HG03469 (cell line): ENCODE data around the gene TEX48.

ENCODE experiments used
- ATAC-seq: cut with Tn5 transposase; IDR thresholded peaks from one replicate; pipeline ENCODE4 v1.9.1; 2021; ENCODE audit warnings: mild to moderate bottlenecking, moderate library complexity, moderate number of reproducible peaks; ENCODE audit not compliant: unreplicated experiment

TEX48 gene, protein sequence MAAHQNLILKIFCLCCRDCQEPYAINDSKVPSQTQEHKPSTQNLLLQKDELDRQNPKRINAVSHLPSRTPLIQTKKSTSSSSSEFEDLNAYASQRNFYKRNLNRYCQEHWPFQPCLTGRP

DNA sequence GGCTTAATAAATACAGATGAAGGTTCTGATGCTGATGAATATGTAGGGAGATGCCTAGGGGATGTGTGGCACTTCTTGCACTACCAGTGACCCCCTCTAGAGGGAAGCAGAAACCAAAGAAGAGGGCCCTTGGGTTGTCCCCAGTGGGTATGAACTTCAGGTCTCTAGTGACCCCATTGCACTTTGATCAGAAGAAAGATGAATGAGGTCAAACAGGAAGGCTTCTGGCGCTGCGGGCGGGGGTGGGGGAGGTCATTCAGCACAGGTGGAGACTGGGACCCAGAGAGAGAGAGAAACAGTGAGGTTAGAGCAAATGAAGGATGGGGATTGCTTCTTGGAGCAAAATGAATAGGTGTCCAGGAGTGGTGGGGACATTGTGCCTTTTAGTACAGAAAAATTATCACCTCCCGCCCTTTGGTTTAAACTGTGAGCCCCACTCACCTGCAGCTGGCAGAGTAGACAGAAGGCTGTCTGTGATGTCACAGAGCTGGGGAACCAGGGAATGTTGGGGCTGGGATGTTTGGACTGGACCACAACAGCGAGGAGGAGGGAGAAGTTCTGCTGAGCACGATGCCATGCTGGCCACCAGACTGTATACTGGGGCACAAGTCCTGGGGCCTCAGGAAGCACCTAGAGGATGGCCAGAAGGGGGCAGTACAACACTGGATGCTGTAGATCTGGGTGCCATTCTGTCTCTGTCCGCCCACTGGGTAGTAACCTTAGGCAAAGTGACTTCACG, at the start of gene TEX48:
TEX48 (minus strand) TSS at position 599 of the 739 bp plus-strand sequence. CDS start 10,469 bp downstream, outside the sequence.
- no peak for ATAC-seq

DNA sequence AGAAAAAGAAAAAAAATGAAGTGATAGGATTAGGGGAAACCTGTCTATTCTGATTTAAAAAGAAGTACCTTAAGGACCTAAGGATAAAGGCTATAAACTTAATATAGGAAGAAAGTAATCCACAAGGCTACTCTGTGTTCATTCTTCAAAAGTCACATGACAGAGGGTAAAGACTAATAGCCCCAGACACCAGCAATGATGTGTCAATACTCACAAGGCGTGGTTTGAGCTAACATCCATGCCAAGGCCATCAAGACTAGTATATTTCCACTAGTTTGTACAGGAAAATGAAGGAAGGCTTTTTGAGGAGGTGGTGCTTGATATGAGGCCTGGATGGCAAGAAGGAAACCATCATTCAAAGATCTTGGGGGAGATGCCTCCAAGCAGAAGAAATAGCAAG, 49.7 kb upstream of the TEX48 start:
- ATAC-seq = no peak

DNA sequence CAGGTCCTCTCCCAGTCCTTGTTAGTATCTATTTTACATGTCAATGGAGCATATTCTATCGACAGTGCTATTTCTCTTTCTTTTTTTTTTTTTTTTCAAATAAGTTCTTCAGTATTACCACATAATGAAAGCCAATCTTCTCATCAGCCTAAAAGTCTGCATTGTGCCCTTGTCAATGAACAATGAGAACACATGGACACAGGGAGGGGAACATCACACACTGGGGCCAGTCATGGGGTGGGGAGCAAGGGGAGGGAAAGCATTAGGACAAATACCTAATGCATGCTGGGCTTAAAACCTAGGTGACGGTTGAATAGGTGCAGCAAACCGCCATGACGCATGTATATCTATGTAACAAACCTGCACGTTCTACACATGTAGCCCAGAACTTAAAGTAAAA, 47.7 kb upstream of the TEX48 start:
- no peak for ATAC-seq

DNA sequence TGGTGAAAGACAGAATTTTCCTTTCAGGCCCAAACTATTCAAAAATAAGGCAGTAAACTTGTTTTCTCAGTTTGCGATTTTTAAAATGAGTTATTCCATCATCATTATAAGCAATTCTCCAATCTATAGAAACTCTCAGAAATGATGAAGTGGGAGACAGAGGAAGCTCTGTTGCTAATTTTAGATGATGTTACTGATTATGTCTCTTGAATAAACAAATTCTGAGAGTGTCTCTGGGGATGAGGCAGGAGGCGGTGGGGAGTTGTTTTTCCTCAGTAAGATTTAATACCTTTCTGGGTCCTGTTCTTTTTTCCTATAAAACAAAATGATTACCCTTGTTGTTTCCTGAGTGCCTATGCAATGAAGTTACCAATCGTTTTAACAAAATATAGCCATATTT, 43.9 kb upstream of the TEX48 start:
- no peak for ATAC-seq

DNA sequence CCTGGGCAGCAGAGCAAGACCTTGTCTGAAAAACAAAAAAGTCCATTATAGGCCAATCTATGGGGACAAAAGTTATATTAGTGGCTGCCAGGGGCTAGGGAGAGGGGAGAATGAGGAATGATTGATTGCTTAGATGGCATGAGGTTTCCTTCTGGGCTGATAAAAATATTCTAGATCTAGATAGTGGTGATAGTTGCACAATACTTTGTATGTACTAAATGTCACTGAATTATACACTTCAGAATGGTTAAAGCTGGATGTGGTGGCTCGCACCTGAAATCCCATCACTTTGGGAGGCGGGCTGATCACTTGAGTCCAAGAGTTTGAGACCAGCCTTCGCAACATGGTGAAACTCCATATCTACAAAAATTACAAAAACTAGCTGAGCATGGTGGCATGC, 42.8 kb upstream of the TEX48 start:
- no peak for ATAC-seq

DNA sequence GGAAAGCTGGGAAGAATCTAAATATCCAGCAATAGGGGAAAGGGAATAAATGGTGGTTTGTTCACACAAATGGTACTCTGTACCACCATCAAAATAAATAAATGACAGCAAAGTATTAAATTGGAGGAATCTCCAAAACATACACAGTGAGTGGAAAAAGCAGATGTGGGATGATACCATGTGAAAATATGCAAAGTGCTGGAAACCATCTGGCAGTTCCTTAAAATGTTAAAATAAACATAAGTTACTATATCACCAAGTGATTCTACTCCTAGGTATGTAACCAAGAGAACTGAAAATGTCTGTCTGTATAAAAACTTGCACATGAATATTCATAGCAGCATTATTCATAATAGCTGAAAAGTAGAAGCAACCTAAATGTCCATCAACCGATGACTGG, 41.9 kb upstream of the TEX48 start:
- no peak for ATAC-seq

DNA sequence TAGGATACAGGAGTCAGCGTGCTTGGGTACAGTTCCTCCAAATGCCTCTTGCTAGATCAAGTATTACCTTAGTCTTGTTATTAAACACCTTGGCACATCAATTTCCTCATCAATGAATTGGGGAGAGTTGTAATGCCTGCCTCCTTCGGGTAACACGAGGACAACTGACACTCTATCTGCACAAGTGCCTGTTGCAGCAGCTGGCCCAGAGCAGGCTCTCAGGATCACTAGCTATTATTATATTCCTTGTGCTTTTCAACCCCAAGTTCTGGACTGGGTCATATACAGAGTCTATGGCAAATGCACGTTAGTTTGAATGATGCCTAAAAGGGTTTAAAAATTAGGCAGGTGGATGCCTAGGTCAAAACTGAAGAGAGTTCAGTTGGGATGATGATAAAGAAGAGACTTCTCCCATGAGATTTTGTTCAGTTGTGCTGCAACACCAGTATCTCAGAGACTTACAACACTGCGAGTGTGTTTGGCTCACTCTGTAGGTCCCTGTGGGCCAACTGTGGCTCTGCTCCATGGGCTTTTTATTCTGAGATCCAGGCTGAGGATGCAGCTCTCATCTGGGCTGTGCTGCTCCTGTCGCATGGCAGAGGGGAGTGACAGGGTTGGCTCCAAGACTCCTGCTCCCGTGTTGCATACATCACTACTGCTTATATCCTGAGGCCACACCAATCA, 41.1 kb upstream of the TEX48 start:
- no peak for ATAC-seq

DNA sequence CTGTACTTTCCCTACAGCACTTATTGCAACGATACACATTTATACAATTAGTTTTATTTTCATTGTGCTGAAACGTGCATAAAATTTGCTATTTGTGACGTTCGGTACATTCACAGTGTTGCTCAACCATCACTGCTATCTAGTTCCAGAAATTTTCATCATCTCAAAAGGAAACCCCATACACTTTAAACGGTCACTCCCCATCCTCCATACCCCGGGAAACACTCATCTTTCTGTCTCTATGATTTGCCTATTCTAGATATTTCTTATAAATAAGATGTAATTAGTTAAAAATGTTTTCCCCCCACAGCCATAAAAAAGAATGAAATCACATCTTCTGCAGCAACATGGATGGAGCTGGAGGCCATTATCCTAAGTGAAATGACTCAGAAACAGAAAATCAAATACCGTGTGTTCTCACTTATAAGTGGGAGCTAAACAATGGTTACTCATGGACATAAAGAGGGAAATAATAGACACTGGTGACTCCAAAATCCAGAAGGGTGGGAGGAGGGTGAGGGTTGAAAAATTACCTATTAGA, 40.2 kb upstream of the TEX48 start:
- ATAC-seq = no peak

DNA sequence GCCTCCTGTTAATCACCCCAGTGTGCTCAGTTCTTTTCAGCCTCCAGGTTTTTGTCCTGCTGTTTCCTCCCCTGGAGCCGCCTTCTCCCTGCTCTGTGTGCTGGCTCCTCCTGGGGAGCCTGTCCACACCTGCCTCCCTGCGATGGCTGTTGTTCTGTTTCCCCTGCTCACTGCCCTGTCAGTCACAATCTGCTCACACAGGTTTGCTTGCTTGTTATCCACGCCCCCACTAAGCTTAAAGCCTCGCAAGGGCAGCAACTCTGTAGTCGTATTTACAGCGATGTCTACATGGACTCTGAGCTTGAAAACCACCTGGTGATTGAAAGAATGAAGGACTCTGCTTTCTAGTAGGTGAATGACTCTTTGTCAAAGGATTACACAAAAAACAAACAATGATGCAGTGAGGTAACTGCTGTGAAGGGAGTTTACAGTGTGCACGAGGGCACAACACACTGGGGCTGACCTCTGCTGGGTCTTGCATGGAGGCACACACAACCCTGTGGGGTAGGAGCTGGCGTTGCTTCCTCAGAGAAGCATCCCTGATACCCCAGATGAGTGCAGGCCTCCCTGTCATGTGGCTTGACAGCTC, 39.6 kb upstream of the TEX48 start:
- ATAC-seq = no peak

DNA sequence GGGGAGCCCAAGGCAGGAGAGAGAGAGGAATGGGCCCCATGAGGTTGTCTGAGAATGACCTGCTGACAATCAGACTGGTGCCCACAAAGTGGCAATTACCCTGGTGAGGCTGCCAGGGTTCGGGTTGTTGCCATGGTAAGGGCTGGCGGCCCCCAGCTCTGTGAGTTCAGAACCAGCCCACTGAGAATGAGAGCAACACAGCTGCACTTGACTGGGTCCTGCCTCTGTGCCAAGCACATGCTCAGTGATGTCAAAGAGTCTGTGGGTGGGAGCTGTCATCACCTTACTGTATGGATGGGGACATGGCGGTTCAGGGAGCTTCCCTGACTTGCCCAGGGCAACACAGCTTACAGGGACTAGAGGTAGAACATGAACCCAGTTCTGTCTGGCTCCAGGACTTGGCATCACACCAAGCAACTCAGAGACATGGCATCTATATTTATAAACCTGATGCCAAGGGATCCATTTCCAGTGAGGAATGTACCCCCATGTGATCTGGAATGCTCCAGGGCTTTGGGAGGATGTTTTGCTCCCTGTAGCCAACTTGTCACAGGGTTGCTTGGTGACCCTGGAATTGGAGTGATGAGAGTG, 38.2 kb upstream of the TEX48 start:
- ATAC-seq = no peak

DNA sequence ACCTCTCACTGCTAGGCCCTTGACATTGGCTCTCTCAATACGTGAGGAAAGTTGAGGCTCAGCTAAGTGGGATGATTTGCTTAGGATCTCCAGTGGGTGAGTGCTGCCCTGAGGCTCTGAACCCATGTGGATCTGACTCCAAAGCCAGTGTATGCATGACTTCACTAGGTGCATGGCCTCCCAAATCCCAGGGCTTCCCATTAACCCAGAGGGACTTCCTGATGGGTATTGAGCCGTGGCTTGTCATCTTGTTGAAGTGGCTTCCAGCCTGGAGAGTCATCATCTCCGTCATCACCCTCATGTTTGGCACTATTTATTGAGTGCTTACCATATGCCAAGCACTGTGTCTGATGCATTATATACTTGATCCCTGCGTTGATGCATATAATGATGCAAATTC, 37.3 kb upstream of the TEX48 start:
- ATAC-seq = no peak

DNA sequence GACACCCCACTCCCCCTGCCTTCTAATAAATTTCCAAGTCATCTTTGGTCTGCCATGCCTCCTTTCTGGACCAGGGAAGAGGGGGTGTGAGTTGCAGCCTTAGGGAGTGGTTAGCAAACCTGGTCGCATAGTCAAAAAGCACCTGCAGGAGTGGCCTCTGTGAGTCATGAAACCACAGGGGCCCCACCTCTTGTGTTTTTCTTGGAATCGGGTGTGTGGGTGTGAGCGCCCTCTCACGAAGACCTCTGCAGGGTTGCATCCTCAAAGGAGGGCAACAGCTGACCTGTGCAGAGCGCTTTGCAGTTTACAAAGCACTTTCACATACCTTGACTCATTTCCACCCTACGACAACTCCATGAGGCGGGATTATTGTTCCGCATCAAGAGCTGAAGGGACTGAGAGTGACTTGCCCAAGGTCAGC, 36.8 kb upstream of the TEX48 start:
- peak; percentile 90 for ATAC-seq

DNA sequence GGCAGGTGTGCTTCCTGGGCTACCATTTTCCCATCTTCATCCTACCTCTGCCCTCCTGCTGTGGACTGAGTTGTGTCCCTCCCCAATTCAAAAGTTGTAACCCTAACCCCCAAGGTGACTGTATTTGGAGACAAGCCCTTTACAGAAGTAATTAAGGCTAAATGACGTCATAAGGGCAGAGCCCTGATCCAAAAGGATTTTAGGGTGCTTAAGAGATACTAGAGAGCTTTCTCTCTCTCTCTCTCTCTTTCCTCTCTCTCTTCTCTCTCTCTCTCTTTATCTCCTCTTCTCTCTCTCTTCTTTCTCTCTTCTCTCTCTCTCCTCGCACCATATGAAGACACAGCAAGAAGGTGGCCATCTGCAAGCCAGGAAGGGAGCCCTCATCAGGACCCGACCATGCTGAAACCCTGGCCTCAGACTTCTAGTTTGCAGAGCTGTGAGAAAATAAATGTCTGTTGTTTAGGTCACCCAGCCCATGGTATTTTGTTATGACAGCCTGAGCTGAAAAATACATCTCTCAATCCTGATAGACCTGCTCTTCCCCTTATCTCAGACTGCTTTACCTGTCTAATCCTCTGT, 36.0 kb upstream of the TEX48 start:
- no peak for ATAC-seq

DNA sequence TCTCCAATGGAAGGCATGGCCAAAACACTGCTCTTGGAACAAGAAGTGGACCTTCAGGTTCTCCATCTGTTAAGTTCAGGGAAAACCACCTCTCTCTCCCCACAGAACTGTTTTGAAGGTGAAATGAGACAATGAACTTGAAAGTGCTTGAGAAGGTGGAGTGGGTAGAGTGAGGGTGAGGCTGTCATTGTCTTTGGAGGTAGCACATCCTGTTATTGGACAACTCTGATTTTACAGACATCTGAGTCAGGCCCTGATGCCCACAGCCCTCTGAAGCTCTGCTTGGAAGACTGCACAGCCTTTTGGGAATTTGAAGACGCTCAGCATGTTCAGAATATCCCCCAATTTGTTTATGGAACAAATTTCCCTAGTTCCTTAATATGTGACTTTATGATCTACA, 27.6 kb upstream of the TEX48 start:
- no peak for ATAC-seq

DNA sequence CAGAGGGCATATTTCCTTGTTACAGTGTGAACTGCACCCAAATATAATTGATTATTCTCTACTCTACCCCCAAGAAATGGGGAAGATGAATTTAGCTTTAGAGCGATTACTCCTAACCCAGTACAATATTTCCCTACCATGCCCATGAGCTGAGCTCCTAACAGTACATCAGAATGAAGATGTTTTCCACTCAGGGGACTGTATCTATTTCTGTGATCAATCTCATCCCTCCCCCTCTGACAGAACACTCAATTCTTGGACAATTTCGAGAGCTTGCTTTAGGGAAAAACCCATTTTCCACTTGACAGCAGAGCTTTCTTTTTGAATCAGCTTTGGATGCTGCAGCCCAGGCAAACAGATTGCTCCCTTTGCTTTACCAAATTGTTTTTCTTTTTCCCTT, 24.7 kb upstream of the TEX48 start:
- ATAC-seq = no peak

DNA sequence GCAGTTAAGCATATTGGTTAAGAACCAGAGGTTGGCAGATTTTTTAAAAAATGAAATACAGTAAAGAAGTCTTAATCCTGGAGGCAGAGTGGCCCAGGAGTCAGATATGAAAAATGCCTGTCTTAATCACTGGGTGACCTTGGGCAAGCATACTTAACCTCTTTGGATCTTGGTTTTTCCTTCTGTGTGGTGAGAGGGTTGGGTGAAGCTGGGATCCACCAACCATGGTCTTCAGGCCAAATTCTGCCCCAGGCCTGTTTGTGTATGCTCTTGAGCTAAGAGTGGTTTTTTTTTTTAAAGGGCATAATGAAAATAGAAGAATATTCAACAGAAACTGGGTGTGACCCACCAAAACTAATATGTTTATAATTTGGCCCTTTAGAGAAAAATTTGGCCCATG, 20.0 kb upstream of the TEX48 start:
- ATAC-seq = no peak

DNA sequence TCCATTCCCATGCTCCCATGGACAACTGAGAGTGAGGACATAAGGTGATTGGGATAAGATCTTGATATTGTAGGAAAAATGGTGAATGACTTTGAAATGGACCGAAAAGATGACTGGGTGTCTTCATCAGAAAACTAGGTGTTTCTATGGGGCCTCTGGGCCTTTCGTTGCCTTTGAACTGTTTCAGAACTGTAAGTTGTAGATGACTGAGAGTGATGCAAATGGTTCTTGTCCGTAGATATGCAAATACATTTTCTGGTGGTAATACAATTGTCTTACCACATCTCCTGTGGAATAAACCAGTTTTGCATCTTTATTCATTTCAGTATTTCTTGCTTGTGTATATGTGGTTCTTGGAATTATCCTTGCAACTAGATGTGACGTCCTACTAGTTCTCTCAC, 16.0 kb upstream of the TEX48 start:
- no peak for ATAC-seq

DNA sequence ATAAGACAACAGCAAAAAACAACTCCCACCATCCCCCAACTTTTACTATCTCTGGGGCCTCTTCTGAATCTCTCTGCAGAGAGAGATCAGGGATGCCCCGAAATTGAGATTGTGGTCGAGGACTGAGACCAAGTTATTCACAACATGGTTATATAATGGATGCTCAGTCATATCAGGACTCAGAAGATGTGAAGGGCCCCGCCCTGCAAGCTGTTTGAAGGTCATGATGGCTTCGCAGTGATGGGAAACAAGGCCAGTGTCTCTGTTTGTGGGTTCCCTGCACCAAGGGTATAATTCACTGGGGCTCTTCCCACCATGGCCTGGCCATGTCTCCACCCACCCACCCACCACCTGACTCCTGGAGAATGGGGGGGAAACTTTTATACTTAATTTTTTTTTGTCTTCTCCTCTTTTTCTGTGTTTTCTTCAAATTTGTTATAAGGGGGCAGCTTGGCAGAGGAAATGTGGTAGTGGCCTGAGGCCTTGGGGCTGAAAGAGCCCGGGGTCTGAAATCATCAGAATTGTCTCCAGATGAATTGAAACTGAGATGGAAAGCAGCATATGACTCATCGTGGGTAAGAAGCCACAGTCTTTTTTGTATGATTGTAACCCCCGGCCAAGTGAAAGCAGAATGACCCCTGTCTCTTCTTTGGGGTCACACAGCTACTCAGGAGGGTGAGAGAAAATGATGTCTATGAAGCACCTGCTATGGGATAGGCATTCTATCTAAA, 15.0 kb upstream of the TEX48 start:
- ATAC-seq = peak; percentile 60

DNA sequence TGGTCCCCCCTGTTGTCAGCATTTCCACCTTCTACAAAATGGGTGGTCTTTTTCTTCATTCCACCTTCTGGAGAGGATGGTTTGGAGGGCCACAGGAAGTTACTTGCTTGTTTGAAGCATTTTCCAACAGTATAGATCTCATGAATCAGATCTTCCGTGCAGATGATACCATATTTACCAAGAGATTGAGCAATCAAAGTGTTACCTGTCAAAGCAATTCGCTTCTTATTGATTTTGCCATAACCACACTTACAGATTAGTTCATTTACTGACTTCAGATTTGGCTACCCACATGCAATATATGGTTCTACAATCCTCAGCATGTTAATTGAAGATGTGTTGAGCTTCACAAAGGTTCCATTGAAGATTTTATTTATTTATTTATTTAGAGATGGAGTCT, 14.0 kb upstream of the TEX48 start:
- no peak for ATAC-seq

DNA sequence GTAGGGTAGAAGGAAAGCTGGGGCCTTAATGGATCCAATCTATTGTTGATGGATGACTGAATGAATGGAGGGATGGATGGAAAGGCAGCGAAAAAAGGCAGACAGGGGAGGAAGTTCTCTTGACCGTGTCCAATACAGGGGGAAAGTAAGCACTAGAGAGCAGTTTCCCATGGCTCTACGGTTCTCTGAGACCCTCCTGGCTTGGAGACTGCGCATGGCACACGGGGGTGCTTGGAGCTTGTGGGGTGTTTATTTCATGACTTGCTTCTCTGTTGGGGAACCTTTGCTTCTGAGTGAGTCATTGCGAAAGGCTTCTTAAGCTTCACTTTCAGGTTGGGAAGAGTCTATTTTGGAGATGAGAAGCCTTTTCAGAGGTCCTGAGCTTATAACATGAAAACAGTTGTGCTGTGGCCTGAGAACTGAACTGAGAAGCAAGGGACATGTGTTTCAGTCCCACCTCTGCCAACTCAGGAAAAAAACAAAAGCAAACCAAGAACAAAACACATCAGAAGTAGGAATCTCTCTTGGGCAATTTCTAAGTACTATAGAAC, 12.8 kb upstream of the TEX48 start:
- peak; percentile 27 for ATAC-seq
